SK-N-MC (cell line): Measurements from ENCODE around the gene DSCAML1.

Experiments used
- EZH2 ChIP-seq: fragments of 200-600 bp; sonication (generic); IDR thresholded peaks from one replicate; pipeline ENCODE4 v1.6.1; 2017; ENCODE audit warnings: antibody characterized with exemption
- FOXP2 ChIP-seq: optimal IDR thresholded peaks from 2 replicates; pipeline ENCODE3; 2011; ENCODE audit warnings: mild to moderate bottlenecking, moderate library complexity; ENCODE audit not compliant: insufficient read depth; ENCODE audit errors: extremely low read length, control extremely low read depth
- POLR2AphosphoS5 ChIP-seq: IDR thresholded peaks from 2 replicates; pipeline ENCODE4 v1.6.1; 2012; ENCODE audit warnings: mild to moderate bottlenecking, low read depth, low read length, borderline replicate concordance

- TF ChIP-seq POLR2AphosphoS5 = no peak
- no peak for TF ChIP-seq EZH2
- TF ChIP-seq FOXP2 = no peak
Measured at GRCh38 chr11:117663821-117664220, 133.2 kb downstream of the DSCAML1 start.
